ENCODE measurements around the gene AKAP7.

GRCh38 chr6:131255434-131255833 lies 120.2 kb downstream of the AKAP7 start:
- TF ChIP-seq ZNF274 (IDR thresholded peaks at IDR 0.05; ENCODE audit: low read depth, low read length) = no peak
- no peak for TF ChIP-seq SUZ12 (IDR thresholded peaks at IDR 0.05; ENCODE audit: extremely low read depth, insufficient read depth, insufficient read length)
